Osteocyte (in vitro differentiated cells): Measurements from ENCODE around the gene SIM2. TPM values are rescaled to one million over a fixed set of nuclear protein-coding genes. Genes with fewer than 3 reads are reported as not detected.

Experiments
- DNase-seq: peaks from one replicate; pipeline ENCODE4 v3.0.0; 2021; ENCODE audit warnings: mixed read lengths; ENCODE audit not compliant: unreplicated experiment; ENCODE audit errors: extremely low spot score
- H3K27ac Mint-ChIP-seq: one replicate; pipeline ENCODE4 v1.8.0; 2021; ENCODE audit warnings: mild to moderate bottlenecking, mixed read lengths; ENCODE audit not compliant: unreplicated experiment
- H3K27me3 Mint-ChIP-seq: one replicate; pipeline ENCODE4 v1.8.0; 2021; ENCODE audit warnings: mixed read lengths; ENCODE audit not compliant: unreplicated experiment
- H3K36me3 Mint-ChIP-seq: one replicate; pipeline ENCODE4 v1.8.0; 2021; ENCODE audit warnings: mixed read lengths; ENCODE audit not compliant: unreplicated experiment
- H3K4me1 Mint-ChIP-seq: one replicate; pipeline ENCODE4 v1.8.0; 2021; ENCODE audit warnings: mixed read lengths; ENCODE audit not compliant: unreplicated experiment
- H3K4me3 Mint-ChIP-seq: one replicate; pipeline ENCODE4 v1.8.0; 2021; ENCODE audit warnings: mild to moderate bottlenecking, moderate library complexity, mixed read lengths; ENCODE audit not compliant: unreplicated experiment
- H3K9me3 Mint-ChIP-seq: one replicate; pipeline ENCODE4 v1.8.0; 2021; ENCODE audit warnings: mixed read lengths; ENCODE audit not compliant: unreplicated experiment
- total RNA-seq: library from RNA; stranded (reverse); gene quantifications from 2 replicates; pipeline ENCODE4 v1.2.1, GENCODE V29; 2021
- TF ChIP-seq, protein P1 (sequence below): fragments of 200-600 bp; sonication (generic); IDR thresholded peaks from 2 replicates; pipeline ENCODE4 v1.5.0; 2021; ENCODE audit warnings: antibody characterized with exemption, mild to moderate bottlenecking, moderate library complexity

The SIM2 gene
- total RNA-seq, 1 donor from 2014 or later, result 1.5 TPM

DNA sequence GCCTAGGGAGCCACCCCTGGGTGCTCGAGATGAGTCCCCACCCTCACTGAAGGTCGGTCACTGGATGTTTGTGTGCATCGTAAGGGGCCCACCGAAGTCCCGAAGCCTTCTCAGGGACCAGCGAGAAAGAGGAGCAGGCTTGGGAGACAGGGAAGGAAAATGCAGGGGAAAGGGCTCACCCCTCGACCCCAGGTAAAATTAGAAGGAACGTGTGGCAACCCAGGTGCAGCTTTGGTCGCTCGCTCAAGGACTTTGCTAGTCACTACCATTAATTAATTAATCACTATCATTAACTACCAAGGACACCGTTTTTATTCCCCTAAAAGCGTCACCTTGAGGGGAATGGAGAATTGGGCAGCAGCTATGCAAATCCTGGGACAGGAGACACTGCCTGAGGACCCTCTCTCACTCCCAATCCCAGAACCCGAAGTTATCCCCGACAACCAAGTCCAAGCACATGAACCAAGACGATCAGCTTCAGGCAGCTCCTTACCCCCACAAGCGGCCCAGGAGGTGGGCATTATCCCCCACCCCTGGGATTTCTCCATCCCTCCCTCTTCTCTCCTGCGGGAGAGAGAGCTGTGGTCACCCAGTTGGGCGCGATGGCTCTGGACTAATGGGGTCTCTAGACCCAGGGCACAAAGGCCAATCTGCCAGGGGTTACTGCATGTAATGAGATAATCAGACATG, 4.2 kb upstream of the SIM2 start:
- H3K27ac Mint-ChIP-seq, result no peak overlapping the region

DNA sequence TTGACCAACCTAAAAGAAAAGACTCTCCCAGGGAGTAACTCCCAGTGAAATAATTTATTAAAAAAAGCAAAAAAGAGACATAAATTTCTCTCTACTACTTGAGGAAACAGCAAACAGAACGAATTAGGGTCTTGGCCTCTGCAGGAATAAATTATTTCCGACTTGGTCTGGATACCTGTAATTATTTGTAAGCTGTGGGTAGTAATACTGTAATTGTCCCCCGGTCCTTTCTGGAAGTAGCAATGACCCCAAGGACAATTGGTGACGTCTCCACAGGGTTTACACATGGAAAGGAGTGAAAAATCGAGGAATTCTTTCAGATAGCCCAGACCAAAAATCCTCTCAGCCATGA, 3.7 kb upstream of the SIM2 start:
- TF ChIP-seq, protein P1, sequence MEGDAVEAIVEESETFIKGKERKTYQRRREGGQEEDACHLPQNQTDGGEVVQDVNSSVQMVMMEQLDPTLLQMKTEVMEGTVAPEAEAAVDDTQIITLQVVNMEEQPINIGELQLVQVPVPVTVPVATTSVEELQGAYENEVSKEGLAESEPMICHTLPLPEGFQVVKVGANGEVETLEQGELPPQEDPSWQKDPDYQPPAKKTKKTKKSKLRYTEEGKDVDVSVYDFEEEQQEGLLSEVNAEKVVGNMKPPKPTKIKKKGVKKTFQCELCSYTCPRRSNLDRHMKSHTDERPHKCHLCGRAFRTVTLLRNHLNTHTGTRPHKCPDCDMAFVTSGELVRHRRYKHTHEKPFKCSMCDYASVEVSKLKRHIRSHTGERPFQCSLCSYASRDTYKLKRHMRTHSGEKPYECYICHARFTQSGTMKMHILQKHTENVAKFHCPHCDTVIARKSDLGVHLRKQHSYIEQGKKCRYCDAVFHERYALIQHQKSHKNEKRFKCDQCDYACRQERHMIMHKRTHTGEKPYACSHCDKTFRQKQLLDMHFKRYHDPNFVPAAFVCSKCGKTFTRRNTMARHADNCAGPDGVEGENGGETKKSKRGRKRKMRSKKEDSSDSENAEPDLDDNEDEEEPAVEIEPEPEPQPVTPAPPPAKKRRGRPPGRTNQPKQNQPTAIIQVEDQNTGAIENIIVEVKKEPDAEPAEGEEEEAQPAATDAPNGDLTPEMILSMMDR, result no peak
- Mint-ChIP-seq H3K4me1 (peaks cover 20% of the 10 kb centered on the region), H3K27me3 (peaks cover 77% of the 10 kb centered on the region), H3K36me3 (no peaks in the 10 kb centered on the region), H3K27ac (no peak overlapping the region), H3K9me3 (no peaks in the 10 kb centered on the region), H3K4me3 (no peak overlapping the region)
- DNase-seq, result no peak

More for the DNA sequence above, 4.2 kb upstream of the SIM2 start:
- H3K4me3 Mint-ChIP-seq, result no peak overlapping the region
- peaks cover 79% of the 10 kb centered on the region for H3K27me3 Mint-ChIP-seq
- TF ChIP-seq, protein P1, result no peak
- H3K36me3 Mint-ChIP-seq, result no peaks in the 10 kb centered on the region
- no peaks in the 10 kb centered on the region for H3K9me3 Mint-ChIP-seq
- peaks cover 16% of the 10 kb centered on the region for H3K4me1 Mint-ChIP-seq
- DNase-seq, result no peak

DNA sequence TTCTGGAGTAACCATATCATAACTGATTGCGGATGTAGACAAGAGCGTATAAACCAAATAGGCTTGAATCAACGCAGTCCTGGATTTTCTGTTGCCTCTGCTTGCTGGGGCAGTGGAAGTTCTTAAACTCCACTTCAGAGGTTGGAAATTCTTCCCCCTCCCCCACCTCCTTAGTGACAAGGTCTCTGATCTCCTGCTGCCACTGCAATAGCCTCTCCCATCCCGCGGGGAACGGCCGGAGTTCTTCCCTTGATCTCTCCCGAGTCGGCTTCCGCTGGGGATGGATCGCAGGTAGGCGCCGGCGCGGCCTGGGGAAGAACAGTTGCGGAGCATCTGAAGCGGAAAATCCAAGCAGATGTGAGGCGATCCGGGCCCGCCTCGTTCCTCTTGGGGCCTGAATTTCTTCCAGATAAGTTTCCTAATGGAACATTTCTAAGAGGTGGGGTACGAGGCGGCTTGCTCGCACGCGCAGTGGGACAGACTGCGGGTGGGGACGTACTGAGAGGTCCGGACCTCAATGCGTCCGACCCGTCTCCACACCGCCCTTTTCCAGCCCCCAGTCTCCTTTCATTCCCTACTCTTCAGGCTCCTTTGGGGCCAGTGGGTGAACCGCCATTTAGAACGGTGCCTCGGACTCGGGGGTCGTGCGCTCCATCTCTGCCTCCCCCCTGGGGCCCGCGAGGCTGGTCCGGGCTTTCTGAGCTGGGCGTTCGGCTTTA, 3.1 kb upstream of the SIM2 start:
- H3K4me3 Mint-ChIP-seq, result no peak overlapping the region
- H3K27ac Mint-ChIP-seq, result no peak overlapping the region
- DNase-seq, result no peak

DNA sequence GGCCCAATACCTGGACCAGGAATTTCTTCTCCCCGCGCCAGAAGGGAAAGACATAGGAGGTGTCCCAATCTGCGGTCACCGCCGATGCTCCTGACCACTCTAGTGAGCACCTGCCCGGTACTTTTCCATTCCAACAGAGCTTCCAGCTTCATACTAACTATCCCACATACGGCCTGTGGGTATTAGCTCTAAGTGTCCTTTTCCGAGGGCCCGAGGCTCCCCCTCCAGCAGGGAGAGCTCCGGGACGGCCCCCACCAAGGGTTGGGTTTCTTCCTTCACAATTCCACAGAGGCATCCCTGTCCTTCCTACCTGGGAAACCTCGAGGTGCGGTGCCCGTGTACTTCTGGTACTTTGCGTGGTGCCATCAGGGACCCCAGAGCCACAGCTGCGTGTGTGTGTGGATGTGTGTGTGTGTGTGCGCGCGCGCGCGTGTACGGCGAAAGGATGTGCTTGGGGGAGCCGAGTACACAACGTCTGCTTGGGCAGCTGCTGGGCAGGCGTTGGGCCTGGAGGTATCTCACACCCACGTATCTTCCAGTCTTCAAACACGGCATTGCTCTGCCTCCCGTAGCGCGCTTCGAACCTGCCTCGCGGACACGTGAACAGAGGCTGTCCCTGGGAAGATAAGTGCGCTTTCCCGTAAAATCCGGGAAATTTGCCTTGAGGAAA, 2.4 kb upstream of the SIM2 start:
- H3K27me3 Mint-ChIP-seq, result peaks cover 71% of the 10 kb centered on the region
- peaks cover 28% of the 10 kb centered on the region for H3K4me1 Mint-ChIP-seq
- TF ChIP-seq, protein P1, result no peak
- H3K27ac Mint-ChIP-seq, result no peak overlapping the region
- no peaks in the 10 kb centered on the region for H3K9me3 Mint-ChIP-seq
- no peak for DNase-seq
- H3K36me3 Mint-ChIP-seq, result no peaks in the 10 kb centered on the region
- no peak overlapping the region for H3K4me3 Mint-ChIP-seq

More for the DNA sequence above, 3.1 kb upstream of the SIM2 start:
- H3K4me1 Mint-ChIP-seq, result peaks cover 25% of the 10 kb centered on the region
- H3K9me3 Mint-ChIP-seq, result no peaks in the 10 kb centered on the region
- H3K27me3 Mint-ChIP-seq, result peaks cover 76% of the 10 kb centered on the region
- no peaks in the 10 kb centered on the region for H3K36me3 Mint-ChIP-seq
- TF ChIP-seq, protein P1, result no peak
